ENCODE results near the gene SEC63.

- TF ChIP-seq POLR2A (IDR thresholded peaks at IDR 0.05) (no peak), CTCF (IDR thresholded peaks at IDR 0.05) (no peak)
Measured at GRCh38 chr6:107830060-107830459, 127.9 kb downstream of the SEC63 start.

All from adrenal gland (tissue), 5 donors.